Measurements from ENCODE around the gene GLIS1. TPM values are rescaled to one million over a fixed set of nuclear protein-coding genes. Genes with fewer than 3 reads are reported as not detected.

GLIS1 gene
- total RNA-seq, 1 experiment from 2014 or later = 0.13 TPM

DNA sequence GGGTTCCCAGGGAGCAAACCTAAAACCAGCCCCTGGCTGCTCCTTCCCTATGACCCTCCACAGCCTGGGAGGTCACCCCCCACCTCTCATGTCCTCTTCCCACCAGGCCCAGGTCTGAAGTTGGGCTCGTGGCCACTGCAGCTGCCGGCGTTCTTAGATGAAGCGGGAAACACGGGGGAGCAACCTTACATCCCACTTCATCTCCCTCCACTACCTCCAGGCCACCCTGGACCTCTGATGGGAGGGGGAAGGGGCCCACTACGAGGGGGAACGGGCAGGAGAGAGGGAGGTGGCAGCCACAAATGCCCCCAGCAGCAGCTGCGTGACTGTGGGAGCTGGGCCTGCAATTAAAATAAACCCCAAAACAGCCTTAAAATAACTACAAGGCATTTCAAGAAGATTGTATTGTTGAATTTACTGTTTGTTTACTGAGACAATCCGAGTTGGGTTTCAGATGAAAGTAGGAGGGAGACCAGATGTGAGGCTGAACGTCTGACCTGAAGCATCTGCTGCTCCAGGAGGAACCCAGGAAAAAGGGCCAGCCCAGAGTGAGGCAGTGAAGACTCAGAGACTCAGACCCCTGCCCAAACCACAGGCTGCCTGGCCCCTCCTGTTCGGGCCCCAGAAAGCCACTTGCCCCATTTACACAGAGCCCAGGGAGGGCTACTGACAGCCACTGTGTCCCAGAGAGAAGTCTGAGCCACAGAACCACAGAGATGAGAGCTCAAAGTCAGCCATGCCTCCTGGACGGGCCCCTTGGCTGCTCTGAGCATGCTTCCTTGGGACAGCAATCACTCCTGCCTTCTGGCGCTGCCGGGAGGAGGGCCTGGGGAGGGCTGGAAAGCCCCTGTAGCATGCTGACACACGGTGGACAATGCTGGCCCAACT lies 59.8 kb downstream of the GLIS1 start:
- ChIA-PET POLR2A (ENCODE audit: low non-redundant PET) (no interaction called here), CTCF (no interaction called here)
- Histone ChIP-seq H3K4me1 (ENCODE audit: insufficient read depth, low read length, poor library complexity, severe bottlenecking) (peaks cover 4% of the 10 kb centered on the region), H3K27me3 (replicated peaks; ENCODE audit: insufficient read depth, low read depth, low read length, poor library complexity) (no peaks in the 10 kb centered on the region), H3K4me3 (ENCODE audit: low read depth, low read length, poor library complexity, severe bottlenecking) (no peak overlapping the region), H3K36me3 (ENCODE audit: insufficient read depth, low read length, poor library complexity, severe bottlenecking) (no peaks in the 10 kb centered on the region), H3K9me3 (ENCODE audit: low read depth, low read length, poor library complexity, severe bottlenecking) (no peaks in the 10 kb centered on the region), H3K27ac (ENCODE audit: low read depth, low read length, poor library complexity, severe bottlenecking) (no peak overlapping the region)
- intact Hi-C loops (cut with micrococcal nuclease; ENCODE audit: unreplicated experiment) = no loop called here
- no TSS peak for BruUV-seq (replicated peaks)
- no peak for DNase-seq (ENCODE audit: low spot score)
- TF ChIP-seq, protein P1, sequence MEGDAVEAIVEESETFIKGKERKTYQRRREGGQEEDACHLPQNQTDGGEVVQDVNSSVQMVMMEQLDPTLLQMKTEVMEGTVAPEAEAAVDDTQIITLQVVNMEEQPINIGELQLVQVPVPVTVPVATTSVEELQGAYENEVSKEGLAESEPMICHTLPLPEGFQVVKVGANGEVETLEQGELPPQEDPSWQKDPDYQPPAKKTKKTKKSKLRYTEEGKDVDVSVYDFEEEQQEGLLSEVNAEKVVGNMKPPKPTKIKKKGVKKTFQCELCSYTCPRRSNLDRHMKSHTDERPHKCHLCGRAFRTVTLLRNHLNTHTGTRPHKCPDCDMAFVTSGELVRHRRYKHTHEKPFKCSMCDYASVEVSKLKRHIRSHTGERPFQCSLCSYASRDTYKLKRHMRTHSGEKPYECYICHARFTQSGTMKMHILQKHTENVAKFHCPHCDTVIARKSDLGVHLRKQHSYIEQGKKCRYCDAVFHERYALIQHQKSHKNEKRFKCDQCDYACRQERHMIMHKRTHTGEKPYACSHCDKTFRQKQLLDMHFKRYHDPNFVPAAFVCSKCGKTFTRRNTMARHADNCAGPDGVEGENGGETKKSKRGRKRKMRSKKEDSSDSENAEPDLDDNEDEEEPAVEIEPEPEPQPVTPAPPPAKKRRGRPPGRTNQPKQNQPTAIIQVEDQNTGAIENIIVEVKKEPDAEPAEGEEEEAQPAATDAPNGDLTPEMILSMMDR (conservative IDR thresholded peaks at IDR 0.05; ENCODE audit: low read depth, low read length) = no peak
- no peak for TF ChIP-seq EZH2 (IDR thresholded peaks at IDR 0.05; ENCODE audit: borderline replicate concordance, low read depth, low read length, poor library complexity, severe bottlenecking)

DNA sequence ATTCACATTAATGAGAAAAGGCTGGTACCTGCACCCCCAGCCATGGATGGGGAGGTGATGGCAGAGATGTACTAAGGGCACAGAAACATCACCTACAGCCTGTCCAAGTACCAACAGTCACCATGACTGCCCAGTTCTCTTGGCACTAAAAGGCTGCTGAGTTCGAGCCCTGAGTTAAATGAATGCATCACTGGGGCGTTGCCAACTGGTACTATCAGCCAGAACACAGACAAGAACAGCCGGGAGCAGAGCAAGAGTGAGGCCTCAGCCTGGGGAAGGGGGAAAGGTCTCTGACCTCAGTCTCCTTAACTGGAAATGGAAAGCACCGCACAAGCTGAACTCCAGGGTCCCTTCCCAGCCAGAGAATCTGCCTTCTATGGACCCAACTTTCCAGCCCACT lies 60.5 kb downstream of the GLIS1 start:
- intact Hi-C loops (cut with micrococcal nuclease; ENCODE audit: unreplicated experiment) = no loop called here
- CTCF ChIA-PET = no interaction called here
- Histone ChIP-seq H3K4me1 (ENCODE audit: insufficient read depth, low read length, poor library complexity, severe bottlenecking) (peaks cover 4% of the 10 kb centered on the region), H3K27ac (ENCODE audit: low read depth, low read length, poor library complexity, severe bottlenecking) (no peak overlapping the region), H3K36me3 (ENCODE audit: insufficient read depth, low read length, poor library complexity, severe bottlenecking) (no peaks in the 10 kb centered on the region), H3K27me3 (replicated peaks; ENCODE audit: insufficient read depth, low read depth, low read length, poor library complexity) (no peaks in the 10 kb centered on the region), H3K9me3 (ENCODE audit: low read depth, low read length, poor library complexity, severe bottlenecking) (no peaks in the 10 kb centered on the region), H3K4me3 (ENCODE audit: low read depth, low read length, poor library complexity, severe bottlenecking) (no peak overlapping the region)
- no TSS peak for BruUV-seq (replicated peaks)
- POLR2A ChIA-PET (ENCODE audit: low non-redundant PET) = no interaction called here
- TF ChIP-seq, protein P1 (conservative IDR thresholded peaks at IDR 0.05; ENCODE audit: low read depth, low read length) = no peak
- TF ChIP-seq EZH2 (IDR thresholded peaks at IDR 0.05; ENCODE audit: borderline replicate concordance, low read depth, low read length, poor library complexity, severe bottlenecking) = no peak
- no peak for DNase-seq (ENCODE audit: low spot score)

DNA sequence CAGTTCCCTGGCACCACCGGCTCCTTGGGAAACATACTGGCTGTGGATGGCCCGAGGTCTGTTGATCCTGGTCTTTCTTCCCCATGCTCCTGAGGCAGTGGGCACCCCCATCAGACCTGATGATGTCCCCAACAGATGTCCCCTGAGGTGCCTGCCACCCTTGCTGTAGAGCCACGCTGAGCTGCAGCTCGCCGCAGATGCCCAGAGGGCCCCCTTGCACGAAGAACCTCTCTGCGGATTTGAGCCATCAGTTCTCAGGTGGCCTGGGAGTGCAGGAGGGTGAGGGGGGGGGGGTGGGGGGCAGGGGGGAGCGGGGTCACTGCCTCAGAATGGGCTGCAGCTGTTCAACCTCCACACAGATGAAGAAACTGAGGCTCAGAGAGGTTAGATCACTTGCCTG lies 60.9 kb downstream of the GLIS1 start:
- intact Hi-C loops (cut with micrococcal nuclease; ENCODE audit: unreplicated experiment) = no loop called here
- BruUV-seq (replicated peaks) = no TSS peak
- Histone ChIP-seq H3K27me3 (replicated peaks; ENCODE audit: insufficient read depth, low read depth, low read length, poor library complexity) (no peaks in the 10 kb centered on the region), H3K9me3 (ENCODE audit: low read depth, low read length, poor library complexity, severe bottlenecking) (no peaks in the 10 kb centered on the region), H3K4me1 (ENCODE audit: insufficient read depth, low read length, poor library complexity, severe bottlenecking) (peaks cover 4% of the 10 kb centered on the region), H3K36me3 (ENCODE audit: insufficient read depth, low read length, poor library complexity, severe bottlenecking) (no peaks in the 10 kb centered on the region), H3K27ac (ENCODE audit: low read depth, low read length, poor library complexity, severe bottlenecking) (no peak overlapping the region), H3K4me3 (ENCODE audit: low read depth, low read length, poor library complexity, severe bottlenecking) (no peak overlapping the region)
- no peak for DNase-seq (ENCODE audit: low spot score)
- ChIA-PET CTCF (no interaction called here), POLR2A (ENCODE audit: low non-redundant PET) (no interaction called here)
- TF ChIP-seq, protein P1 (conservative IDR thresholded peaks at IDR 0.05; ENCODE audit: low read depth, low read length) = no peak
- no peak for TF ChIP-seq EZH2 (IDR thresholded peaks at IDR 0.05; ENCODE audit: borderline replicate concordance, low read depth, low read length, poor library complexity, severe bottlenecking)

Data from A673 (cell line).